Retina (tissue), 1 donor: ENCODE data around the gene FAT1.
A peak's percentile ranks its signal among the peaks of the same experiment; 100 is the strongest.

Experiments
- DNase-seq: peaks from one replicate; pipeline ENCODE4 v3.0.0-alpha.2; 2016

FAT1 gene

GRCh38 chr4:186754976-186755375 is 31.3 kb upstream of the FAT1 start:
- DNase-seq: no peak

- no peak for DNase-seq
Measured at GRCh38 chr4:186752325-186752724, 28.7 kb upstream of the FAT1 start.

GRCh38 chr4:186749611-186750281 is 26.1 kb upstream of the FAT1 start:
- DNase-seq: no peak

- DNase-seq: no peak
Measured at GRCh38 chr4:186746581-186746980, 22.9 kb upstream of the FAT1 start.

- DNase-seq: no peak
Measured at GRCh38 chr4:186743261-186743660, 19.6 kb upstream of the FAT1 start.

- no peak for DNase-seq
Measured at GRCh38 chr4:186740822-186741221, 17.2 kb upstream of the FAT1 start.

GRCh38 chr4:186739802-186740434 is 16.3 kb upstream of the FAT1 start:
- peak; percentile 19 for DNase-seq

GRCh38 chr4:186739317-186739716 is 15.7 kb upstream of the FAT1 start:
- no peak for DNase-seq

- no peak for DNase-seq
Measured at GRCh38 chr4:186738421-186738820, 14.8 kb upstream of the FAT1 start.

GRCh38 chr4:186737427-186737826 is 13.8 kb upstream of the FAT1 start:
- DNase-seq: no peak

- no peak for DNase-seq
Measured at GRCh38 chr4:186736466-186736865, 12.8 kb upstream of the FAT1 start.

- no peak for DNase-seq
Measured at GRCh38 chr4:186734251-186734650, 10.6 kb upstream of the FAT1 start.

GRCh38 chr4:186733778-186734177 is 10.1 kb upstream of the FAT1 start:
- DNase-seq: no peak

- no peak for DNase-seq
Measured at GRCh38 chr4:186730621-186731020, 7.0 kb upstream of the FAT1 start.

- no peak for DNase-seq
Measured at GRCh38 chr4:186729856-186730255, 6.2 kb upstream of the FAT1 start.

- no peak for DNase-seq
Measured at GRCh38 chr4:186728631-186729271, 5.1 kb upstream of the FAT1 start.

GRCh38 chr4:186727977-186728519 is 4.4 kb upstream of the FAT1 start:
- DNase-seq: peak; percentile 36

GRCh38 chr4:186727169-186727976 is 3.7 kb upstream of the FAT1 start:
- DNase-seq: no peak

- DNase-seq: peak; percentile 94
Measured at GRCh38 chr4:186726426-186727168, 2.9 kb upstream of the FAT1 start.

GRCh38 chr4:186725469-186726425 is 2.1 kb upstream of the FAT1 start:
- peak; percentile 94 for DNase-seq

- DNase-seq: peak; percentile 67
Measured at GRCh38 chr4:186724864-186725468, 1.3 kb upstream of the FAT1 start.
